AG09309 (cell line): ENCODE results near the gene SSTR3.

ENCODE experiments used
- DNase-seq: peaks from one replicate; pipeline ENCODE4 v3.0.0-alpha.2; 2010; ENCODE audit warnings: low read depth
- H3K4me3 ChIP-seq: 2 replicates; pipeline ENCODE4 v1.5.1; 2011; ENCODE audit warnings: mild to moderate bottlenecking, low read depth, low read length, moderate library complexity; ENCODE audit not compliant: control insufficient read depth
- CTCF ChIP-seq: IDR thresholded peaks from 2 replicates; pipeline ENCODE4 v1.5.1; 2011; ENCODE audit warnings: mild to moderate bottlenecking, low read depth, low read length, inconsistent platforms; ENCODE audit not compliant: insufficient read depth, control insufficient read depth; ENCODE audit errors: missing control alignments

The SSTR3 gene

GRCh38 chr22:37213941-37214730 is 1.9 kb upstream of the SSTR3 start:
- no peak for TF ChIP-seq CTCF
- no peak for DNase-seq
- H3K4me3 ChIP-seq = no peak overlapping the region

GRCh38 chr22:37213218-37213855 is 1.1 kb upstream of the SSTR3 start:
- TF ChIP-seq CTCF = no peak
- H3K4me3 ChIP-seq = no peak overlapping the region
- no peak for DNase-seq

GRCh38 chr22:37211866-37212173 is 457 bp downstream of the SSTR3 start:
- no peak for DNase-seq
- no peak overlapping the region for H3K4me3 ChIP-seq

GRCh38 chr22:37211075-37211865 is 1.0 kb downstream of the SSTR3 start:
- H3K4me3 ChIP-seq = no peak overlapping the region
- DNase-seq = no peak
- no peak for TF ChIP-seq CTCF

More at GRCh38 chr22:37211866-37212173, 457 bp downstream of the SSTR3 start:
- no peak for TF ChIP-seq CTCF

- no peak overlapping the region for H3K4me3 ChIP-seq
- no peak for DNase-seq
- TF ChIP-seq CTCF = no peak
Measured at GRCh38 chr22:37210041-37210803, 2.1 kb downstream of the SSTR3 start.
